CD4-positive, alpha-beta T cell treated with Interferon gamma for 1 hour (primary cell): Measurements from ENCODE around the gene DNAJC11.
A peak's percentile ranks its signal among the peaks of the same experiment; 100 is the strongest.
"Not testable (repeated sequence)": the region's sequence is repeated elsewhere in the genome, so short reads cannot be mapped to it uniquely, and the experiment has no call there.

ENCODE experiments used
- DNase-seq: peaks from one replicate; pipeline ENCODE4 v3.0.0-alpha.2; 2020

DNAJC11 gene

DNA sequence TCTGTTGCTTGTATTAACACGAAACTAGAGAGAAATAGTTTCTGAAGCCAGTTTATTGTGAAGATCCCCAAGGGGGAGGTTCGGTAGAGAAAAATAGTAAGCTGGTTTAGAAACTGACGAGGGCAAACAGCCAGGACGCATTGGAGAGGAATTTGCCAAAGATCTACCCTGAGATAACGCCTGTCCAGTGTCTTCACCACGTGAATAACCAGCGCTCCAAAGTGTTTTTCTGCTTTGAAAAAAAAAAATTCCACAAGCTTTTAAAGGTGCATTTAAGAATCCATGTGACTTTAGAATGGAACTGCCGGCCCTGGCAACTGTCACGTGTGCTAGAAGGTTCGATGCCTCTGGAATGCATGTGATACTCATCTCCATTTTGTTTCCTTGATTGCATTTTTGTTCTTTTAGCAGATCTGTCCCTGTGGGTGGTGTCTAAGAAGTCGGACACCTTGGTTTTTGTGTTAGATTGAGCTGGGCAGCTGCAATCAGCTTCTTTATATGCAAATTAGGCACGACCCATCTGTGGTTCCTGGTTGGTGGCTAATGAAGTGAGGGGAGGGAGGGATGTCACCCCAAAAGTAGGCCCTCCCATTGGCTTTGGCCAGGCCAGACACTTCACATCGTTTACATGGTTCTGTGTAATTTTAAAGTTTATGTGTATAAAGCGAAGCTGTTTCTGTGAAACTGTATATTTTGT is 78.2 kb downstream of the DNAJC11 start:
- DNase-seq = no peak

DNA sequence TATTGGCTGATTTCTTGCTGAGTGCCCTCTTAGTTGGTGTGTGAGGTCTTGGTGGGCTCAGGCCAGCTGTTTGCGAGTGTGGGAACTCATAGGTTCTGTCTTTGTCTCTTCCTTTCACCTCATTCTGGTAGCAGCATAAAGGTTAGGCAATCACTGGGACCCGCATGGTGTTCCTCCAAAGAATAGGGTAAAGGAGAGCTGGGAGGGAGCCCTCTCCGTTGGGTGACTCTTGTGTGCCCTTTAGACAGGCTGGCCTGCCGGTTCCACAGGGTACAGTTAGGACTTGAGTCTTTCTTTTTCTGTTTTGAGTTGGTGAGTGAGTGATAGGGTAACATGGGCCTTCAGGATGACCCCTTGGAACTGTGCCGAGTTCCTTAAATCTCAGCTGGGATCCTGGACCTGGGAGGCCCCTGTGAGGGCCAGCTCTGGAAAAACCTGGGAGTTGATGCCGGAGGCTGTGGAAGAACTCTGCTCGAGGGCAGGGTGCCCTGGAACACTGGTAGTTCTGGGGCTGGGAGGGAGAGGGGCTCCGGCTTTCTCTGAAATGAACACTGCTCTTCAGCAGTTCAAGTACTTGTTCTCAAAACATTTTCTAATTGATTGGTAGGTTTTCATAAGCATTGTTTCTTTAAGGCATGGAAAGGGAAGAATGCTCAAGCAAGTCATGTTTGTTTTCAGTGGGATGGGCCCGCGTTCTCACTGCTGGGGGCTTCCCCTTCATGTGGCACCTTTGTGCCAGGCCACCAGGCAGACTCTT is 79.0 kb downstream of the DNAJC11 start:
- DNase-seq = no peak

DNA sequence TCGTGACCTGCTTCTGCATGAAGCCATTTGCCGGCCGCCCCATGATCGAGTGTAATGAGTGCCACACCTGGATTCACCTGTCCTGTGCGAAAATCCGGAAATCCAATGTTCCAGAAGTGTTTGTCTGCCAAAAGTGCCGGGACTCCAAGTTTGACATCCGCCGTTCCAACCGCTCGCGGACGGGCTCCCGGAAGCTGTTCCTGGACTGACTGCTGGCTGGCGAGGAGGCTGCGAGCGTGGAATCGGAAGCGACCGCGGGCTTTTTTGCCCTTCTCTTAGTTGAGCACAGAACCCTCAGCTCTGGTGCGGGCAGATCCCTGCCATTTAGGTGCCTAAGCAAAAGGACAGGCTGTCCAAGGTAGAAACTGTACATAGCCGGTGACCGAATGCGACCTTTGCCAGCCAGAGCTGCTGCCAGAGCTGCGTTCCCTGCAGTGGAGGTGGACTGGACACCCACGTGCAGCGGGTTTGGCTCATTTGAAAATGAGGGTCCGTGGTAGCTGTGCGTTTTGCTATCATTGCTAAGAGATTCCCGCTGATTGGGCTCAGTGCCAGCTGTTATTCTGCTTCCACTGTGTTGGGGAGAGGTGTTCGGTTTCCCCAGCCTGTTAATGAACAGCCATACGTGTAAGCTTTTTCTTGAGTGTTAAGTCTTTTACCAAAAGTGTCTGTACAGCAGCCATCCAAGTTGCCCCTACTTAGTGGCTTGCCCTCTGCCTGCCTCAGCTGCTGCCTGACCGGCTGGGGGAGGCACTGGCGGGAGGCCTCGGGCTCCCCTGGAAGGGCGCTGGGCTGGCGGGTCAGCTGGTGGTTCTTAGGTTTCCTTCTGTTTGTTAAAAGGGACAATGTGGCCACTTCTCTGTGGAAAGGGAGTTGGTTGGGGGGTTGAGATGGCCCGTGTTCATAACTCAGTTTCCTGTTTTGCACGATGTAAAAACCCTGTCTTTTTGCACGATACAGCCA is 79.9 kb downstream of the DNAJC11 start:
- DNase-seq = no peak

DNA sequence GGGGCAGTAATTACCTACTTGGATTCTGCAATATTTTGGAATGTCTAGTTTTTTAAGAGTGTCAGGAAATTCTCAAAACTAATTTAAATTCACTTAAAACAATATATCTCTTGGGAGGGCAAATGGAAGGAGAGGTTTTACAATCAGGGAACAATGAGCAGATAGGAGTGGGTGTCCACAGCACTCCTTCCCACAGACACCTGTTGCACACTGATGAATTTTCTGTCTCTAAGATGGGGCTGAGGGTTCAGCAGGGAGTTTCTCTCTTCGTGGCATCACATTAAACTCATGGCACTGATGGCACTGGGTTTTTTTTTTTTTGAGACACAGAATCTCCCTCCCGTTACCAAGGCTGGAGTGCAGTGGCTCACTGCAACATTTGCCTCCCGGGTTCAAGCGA is 82.6 kb downstream of the DNAJC11 start:
- no peak for DNase-seq

DNA sequence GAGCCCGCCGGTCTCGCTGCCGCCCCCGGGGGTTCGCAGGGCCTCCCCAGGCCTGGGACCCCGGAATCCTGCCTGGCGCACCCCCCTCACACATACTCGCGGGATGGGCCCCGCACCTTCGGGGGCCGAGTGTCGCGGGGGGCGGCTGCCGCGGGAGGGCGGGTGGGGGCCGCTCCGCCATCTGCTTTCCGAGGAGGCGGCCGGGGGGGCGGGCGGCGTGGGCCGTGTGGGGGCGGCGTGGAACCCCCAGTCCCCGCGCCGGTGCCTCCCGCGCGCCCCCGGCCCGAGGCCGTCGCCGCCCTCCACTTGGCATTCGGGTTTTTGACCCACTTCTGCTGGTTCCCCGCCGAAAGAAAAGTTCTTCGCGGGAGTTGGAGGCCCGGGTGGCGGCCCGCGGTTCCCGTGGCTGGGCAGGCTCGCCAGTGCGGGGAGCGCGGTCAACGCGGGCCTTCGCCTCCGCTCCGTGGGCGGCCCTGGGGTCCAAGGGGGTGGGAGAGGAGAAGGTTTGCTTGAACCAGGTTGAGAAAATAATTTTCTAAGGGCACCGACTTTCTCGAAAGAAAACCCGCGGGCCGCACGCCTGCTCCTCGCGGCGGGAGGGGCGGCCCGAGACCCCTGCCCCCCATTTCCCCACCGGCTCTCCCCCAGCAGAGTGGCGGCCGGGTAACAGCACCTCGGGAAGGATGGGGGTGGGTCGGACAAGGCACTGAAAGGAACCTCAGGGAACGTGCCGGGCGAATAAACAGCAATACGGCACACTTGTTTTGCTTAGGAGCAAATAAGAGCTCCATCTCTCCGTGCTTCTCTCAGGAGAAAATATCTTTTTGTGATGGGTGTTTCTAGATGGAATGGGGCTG is 86.5 kb downstream of the DNAJC11 start:
- no peak for DNase-seq

DNA sequence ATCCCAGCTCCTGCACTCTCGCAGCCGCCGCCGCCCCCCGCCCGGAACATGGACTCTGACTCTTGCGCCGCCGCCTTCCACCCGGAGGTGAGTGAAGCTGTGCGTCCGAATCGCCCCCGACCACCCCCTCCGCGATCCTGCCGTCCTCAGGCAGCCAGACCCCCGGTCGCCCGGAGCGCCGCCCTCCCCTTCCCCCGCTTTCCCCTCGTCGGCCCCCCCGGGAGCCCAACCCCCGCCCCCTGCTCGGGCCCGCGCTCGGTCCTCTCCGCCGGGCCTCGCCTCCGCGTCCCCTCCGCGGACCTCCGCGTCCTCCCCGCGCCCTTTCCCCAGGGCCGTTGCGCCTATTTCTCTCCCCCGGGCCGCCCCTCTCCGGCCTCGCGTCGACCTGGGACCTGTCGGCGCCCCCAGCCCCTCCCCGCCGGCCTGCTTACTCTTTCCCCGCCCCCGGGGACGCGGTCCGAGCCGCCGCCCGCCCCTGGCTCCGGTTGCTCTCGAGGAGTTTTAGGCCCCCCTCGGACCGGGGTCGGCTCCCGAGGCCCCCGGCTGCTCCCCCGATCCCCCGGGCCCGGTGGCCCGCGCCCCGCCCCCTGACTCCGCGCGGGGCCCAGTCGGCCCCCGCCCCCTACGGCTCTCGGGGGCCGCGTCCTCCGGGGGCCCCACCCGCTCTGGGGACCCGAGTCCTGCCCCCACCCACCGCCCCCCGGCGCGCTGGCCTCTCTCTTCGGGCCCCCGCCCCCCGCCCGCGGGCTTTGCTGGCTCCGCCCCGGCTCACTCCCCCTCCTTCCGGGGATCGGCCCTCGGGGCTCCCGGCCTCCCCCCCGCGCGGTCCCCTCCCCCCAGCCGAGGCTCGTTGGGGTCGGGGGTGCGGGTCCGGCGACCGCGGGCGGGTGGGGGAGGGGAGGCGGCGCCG is 87.3 kb downstream of the DNAJC11 start:
- peak; percentile 49 for DNase-seq

DNA sequence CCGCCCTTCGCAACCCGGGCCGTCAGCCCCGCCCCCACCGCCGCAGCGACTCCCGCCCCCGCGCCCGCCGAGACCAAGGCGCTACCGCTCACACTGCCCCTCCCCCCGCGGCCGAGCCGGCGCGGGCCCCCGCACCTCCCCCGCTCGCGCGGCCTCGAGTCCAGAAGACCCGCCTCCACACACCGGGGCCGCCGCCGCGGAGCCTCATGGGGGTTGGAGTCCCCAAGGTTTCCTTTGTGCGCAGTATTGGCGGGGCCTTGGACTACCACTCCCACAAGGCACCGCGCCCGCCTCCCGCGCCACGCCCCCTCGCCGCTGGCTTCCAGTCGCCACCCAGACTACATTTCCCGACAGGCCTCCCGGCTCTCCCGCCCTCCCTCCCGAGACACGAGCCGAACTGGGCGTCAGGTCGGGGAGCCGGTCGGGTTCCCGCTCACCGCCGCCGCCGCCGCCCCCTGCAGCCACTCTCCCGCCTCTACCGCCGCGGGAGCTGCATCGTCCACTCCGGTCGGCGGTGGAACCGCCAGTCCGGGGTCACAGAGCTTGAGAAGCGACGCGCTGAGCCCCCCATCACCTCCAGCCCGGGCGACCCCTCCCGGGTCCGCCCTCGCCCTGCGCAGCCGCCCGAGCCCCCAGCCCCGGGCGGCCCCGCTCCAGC is 88.1 kb downstream of the DNAJC11 start, which contains the start of gene PHF13:
PHF13 (plus strand) TSS at position 371 of the 658 bp plus-strand sequence. CDS start 336 bp downstream, outside the sequence.
- DNase-seq = peak; percentile 99

DNA sequence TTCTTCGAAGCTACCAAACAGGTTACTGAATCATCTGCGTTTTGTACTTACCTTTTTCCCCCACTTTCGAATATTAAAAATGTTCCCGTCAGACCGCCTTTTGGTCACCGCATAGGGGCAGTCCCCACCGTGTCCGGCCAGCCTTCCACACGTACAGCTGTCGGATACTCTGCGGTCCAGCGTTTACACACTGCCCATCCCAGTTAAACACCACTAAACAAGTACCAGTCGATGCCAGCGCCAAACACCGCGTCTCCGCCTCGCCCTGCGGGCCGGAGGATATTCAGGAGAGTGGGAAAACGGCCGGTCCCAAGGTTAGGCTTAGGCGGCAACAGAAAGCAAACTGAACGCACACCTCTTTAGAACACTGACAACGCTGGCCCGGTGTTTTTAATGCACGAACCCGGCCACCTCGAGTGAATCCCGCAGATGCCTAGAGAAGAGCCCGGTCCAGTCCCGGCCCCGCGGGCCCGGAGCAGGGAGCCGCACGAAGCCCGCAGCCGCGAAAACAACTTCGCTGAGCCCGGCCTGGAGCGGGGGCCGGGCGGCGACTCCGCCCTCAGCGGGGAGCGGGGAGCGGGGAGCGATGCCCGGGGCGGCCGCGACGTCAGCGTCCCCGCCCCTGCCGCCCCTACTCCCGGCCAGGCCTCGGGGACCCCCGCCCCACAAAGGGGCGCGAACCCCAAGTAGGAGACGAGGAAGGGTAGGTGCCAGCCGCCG is 88.8 kb downstream of the DNAJC11 start:
- no peak for DNase-seq

DNA sequence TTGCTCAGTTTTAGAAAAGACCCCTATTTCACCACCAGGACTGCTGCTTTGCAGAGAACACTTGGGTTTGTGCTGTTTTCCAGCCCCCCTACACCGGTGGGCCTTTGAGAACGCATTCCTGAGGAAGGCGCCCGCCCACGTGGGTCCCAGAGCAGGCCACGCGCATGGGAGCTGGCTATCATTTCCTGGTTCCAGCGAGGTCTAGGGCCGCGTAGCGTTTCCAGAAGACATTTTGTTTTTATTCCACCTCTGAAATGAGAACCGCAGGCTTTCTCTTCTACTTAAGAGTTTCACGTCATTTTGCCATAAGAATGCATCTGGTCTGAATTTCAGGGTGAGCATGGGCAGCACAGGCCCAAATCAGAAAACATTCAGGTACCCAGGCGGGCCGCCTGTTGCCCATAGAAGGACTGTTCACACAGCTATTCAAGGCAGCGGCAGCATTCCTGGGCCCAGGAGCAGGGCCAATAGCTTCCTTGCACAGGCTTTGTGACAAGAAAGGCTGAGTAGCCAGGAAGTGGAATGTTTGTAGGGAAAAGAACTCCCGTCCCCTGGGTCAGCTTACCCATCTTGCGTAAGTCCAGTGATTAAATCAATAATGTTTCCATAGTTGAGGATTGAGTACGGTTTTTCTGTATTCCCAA is 97.6 kb downstream of the DNAJC11 start:
- no peak for DNase-seq

DNA sequence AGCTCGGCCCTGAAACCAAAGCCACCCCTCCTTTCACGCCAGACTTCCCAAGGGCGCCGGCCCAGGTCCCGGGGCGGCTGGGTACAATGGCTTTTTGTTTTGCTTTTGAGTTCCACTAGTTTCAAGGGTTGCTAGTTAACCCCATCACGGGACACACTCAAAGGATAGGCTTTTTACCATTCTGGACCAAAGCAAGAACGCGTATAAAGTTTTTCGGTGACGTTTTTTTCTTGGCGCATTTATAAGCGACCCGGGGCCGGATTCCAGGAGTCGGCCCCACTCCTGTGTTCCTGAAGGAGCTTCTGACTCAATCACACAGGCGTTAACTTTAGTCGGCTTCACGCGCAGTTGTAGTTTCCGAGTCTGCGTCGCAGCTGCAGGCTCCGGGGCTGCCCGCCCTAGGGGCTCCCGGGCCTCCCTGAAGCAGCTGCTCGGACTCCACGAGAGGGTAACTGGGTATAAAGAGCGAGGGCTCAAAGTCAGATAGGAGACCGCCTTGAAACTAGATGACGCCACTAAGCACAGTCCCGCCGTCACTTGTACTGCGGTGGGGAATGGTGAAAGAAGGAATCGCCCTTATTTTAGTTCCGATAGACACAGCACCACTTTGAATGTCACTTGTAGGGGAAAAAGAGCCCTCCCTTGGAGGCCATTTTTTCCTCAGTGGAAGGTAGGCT is 98.2 kb downstream of the DNAJC11 start:
- DNase-seq = peak; percentile 68

DNA sequence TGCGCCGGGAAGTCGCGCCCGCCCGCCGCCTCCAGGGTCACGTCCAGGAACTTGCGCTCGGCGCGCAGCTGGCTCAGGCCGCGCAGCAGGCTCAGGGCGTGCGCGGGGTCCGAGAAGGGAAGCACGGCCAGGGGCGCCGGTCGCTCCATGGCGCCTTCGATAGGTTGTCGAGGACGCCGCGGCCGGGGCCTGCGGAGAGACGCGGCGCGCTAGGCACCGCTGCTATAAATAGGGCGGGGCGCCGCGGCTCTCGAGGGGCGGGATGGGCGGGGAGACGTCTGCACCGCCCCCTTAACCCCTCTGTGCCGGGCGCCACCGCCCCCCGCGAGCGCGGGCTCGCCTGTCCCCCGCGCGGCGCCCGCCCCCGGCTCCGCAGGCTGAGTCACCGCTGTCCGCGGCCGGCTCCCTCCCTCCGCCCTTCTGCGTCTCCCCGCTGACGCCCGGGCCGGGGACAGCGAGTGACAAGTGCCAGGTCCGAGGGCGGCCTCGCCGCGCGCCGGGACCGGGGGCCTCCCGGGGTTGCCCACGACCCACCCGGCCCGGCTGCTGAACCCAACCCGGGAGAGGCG is 98.9 kb downstream of the DNAJC11 start, which contains the start of gene KLHL21:
KLHL21 (minus strand) TSS at position 201 of the 569 bp plus-strand sequence; CDS start at position 149, 52 bp downstream.
- peak; percentile 85 for DNase-seq

DNA sequence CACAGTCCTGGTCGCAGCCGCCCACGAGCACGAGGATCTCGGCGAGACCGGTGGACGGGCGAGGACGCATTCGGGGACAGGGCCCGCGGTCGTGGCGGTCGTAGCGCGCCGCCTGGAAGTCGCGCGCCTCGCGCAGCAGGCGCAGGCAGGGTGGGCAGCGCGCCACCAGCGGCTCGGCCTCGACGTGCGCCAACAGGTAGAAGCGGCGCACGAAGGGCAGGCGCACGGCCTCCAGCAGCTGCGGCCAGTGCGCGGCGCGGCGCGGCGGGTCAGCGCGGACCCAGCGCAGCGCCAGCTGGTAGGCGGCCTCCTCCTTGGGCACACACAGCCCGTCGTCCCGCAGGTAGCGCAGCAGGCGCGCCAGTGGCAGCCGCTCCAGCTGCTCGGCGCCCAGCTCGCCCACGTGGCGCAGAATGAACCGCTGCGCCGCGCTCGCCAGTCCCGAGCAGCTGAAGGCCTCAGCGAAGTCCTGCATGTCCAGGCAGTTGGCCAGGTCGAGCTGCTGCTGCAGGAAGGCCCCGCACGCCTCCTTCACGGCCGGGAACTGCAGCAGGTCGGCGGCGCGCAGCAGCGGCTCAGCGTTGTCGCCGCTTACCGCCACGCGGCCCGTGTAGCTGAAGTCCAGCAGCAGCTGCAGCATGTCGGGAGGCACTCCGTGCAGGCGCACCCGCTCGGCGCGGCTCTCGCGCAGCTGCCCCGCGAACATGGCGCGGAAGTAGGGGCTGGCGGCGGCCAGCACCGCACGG is 99.5 kb downstream of the DNAJC11 start:
- no peak for DNase-seq

DNA sequence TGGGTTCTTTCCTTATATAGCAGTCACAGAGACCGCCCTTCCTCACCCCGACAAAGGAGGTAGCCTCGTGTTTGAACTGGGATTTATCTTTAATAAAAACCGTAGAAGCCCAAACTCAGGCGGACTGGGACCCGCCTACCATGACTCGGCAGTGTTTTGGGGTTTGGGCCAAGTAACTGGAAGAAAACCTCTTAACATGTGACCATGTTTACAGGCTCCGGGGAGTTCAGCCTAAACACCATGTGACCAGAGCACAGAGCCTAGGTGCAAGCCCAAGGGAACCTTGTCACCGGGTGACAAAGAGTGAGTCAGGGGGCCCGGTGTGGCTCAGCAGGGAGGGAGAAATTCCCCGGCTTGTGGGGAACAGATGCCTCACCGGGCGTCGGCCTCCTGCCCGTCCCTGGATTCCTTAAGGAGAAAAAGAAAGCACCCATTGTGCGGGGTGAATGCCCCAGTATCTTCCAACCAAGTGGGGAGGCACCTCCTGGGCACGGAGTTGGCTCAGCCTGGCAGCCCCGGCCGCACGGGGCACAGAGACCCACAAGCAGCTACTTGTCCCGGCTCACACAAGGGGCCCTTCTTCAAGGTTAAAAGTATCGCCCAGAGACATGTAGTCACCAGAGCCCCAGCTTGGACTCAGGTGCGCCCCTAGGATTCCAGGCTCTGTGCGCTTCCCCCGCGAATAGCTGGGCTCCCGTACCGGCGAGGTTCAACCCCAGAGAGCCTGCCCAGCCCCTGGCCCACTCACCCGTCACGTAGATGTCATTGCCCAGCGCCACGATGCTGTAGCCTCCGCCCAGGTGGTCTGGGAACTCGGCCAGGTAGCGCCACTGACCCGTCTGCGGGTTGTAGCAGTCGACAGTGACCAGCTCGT is 100.3 kb downstream of the DNAJC11 start:
- DNase-seq = peak; percentile 74

DNA sequence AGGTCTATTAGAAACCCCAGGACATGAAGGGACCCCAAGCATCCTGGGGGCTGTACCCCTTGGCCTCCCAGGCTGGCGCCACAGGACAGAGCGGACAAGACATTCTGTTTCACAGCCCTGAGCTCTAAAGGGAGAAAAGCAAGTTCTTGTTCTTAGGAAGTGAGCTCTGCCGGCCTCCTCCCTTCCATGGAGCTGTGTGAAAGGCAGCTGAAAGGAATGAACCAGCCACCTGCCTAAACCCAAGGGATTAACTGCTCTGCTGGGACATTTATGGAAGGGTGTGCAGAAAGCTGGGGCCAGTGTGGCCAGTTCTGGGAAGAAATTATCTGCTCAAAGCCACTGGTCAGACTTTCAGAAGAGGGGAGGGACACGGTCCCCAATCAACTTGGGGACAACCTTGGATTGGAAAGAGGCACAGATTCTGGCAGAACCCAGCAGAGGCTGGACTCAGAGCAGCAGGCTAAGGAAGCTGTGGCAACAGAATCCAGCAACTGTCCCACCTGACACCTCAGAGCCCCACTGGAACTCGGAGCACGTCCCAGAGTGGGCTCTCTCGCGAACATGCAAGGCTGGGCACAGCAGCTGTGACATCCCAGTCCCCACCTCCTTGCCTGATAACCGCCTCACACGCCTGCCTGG is 101.1 kb downstream of the DNAJC11 start:
- no peak for DNase-seq

DNA sequence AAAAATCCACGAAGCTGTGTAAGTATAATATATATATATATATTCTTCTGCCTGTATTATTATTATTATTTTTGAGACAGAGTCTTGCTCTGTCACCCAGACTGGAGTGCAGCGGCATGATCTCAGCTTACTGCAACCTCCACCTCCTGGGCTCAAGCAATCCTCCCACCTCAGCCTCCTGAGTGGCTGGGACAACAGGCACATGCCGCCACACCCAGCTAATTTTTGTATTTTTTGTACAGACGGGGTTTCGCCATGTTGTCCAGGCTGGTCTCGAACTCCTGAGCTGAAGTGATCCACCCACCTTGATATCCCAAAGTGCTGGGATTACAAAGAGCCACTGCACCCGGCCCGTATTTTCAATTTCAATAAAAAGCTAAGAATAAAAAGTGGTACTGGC is 101.6 kb downstream of the DNAJC11 start:
- DNase-seq = not testable (repeated sequence)
